ENCODE data around the gene ETV3L. TPM values are rescaled to one million over a fixed set of nuclear protein-coding genes. Genes with fewer than 3 reads are reported as not detected.

Gene ETV3L
- total RNA-seq = not detected

- Histone ChIP-seq H3K27me3 (no peaks in the 10 kb centered on the region), H3K27ac (no peak within 1 kb of the TSS), H3K9me3 (no peaks in the 10 kb centered on the region), H3K4me3 (no peak within 1 kb of the TSS), H3K36me3 (no peaks in the 10 kb centered on the region), H3K4me1 (no peaks in the 10 kb centered on the region)
- TF ChIP-seq CTCF (IDR thresholded peaks at IDR 0.05 in 4 of 5, conservative IDR thresholded peaks at IDR 0.05 in 1 of 5) = no peak
- TF ChIP-seq POLR2A (IDR thresholded peaks at IDR 0.05) = no peak
- intact Hi-C loops (cut with DNase I; ENCODE audit: low total_unique reads) = no loop called here
- ATAC-seq (no peak), DNase-seq (no peak)
- in situ Hi-C loops (cut with MboI; ENCODE audit: low sequenced_read_pairs in 4 of 4) = loop anchor here in 1 of 4 donors (5.0 kb wide), 1 partner anchor 63 kb away; no protein-coding TSS in a partner anchor
Observed at GRCh38 chr1:157099633-157100009, at the start of gene ETV3L. Gene ETV3L, minus strand, starts transcription at chr1:157099808. Its CDS starts 285 bp downstream, at chr1:157099523.

- Histone ChIP-seq H3K9me3 (no peaks in the 10 kb centered on the region), H3K4me1 (no peaks in the 10 kb centered on the region), H3K36me3 (no peaks in the 10 kb centered on the region), H3K4me3 (no peak overlapping the region), H3K27me3 (no peaks in the 10 kb centered on the region), H3K27ac (peak overlapping the region in 1 of 4 donors; percentile 29)
- intact Hi-C loops (cut with DNase I; ENCODE audit: low total_unique reads) = no loop called here
- ATAC-seq = no peak
- TF ChIP-seq CTCF (IDR thresholded peaks at IDR 0.05 in 4 of 5, conservative IDR thresholded peaks at IDR 0.05 in 1 of 5) (no peak), POLR2A (IDR thresholded peaks at IDR 0.05) (no peak)
- in situ Hi-C loops (cut with MboI; ENCODE audit: low sequenced_read_pairs in 4 of 4) = no loop called here
- DNase-seq = no peak
Observed at GRCh38 chr1:157147906-157148700, 48.5 kb upstream of the ETV3L start.

GRCh38 chr1:157147037-157147436 is 47.4 kb upstream of the ETV3L start:
- TF ChIP-seq CTCF (IDR thresholded peaks at IDR 0.05 in 4 of 5, conservative IDR thresholded peaks at IDR 0.05 in 1 of 5) (no peak), POLR2A (IDR thresholded peaks at IDR 0.05) (no peak)
- no peaks in the 10 kb centered on the region for H3K9me3 ChIP-seq
- H3K36me3 ChIP-seq = no peaks in the 10 kb centered on the region
- H3K4me3 ChIP-seq = no peak overlapping the region
- ATAC-seq (no peak), DNase-seq (no peak)
- no peak overlapping the region for H3K27ac ChIP-seq
- intact Hi-C loops (cut with DNase I; ENCODE audit: low total_unique reads) (no loop called here), in situ Hi-C loops (cut with MboI; ENCODE audit: low sequenced_read_pairs in 4 of 4) (no loop called here)
- no peaks in the 10 kb centered on the region for H3K4me1 ChIP-seq
- no peaks in the 10 kb centered on the region for H3K27me3 ChIP-seq

GRCh38 chr1:157146244-157146643 is 46.6 kb upstream of the ETV3L start:
- H3K27ac ChIP-seq = no peak overlapping the region
- no peaks in the 10 kb centered on the region for H3K27me3 ChIP-seq
- H3K36me3 ChIP-seq = no peaks in the 10 kb centered on the region
- intact Hi-C loops (cut with DNase I; ENCODE audit: low total_unique reads) = no loop called here
- H3K4me3 ChIP-seq = no peak overlapping the region
- no peak for ATAC-seq
- no peak for DNase-seq
- in situ Hi-C loops (cut with MboI; ENCODE audit: low sequenced_read_pairs in 4 of 4) = no loop called here
- H3K9me3 ChIP-seq = no peaks in the 10 kb centered on the region
- TF ChIP-seq POLR2A (IDR thresholded peaks at IDR 0.05) (no peak), CTCF (IDR thresholded peaks at IDR 0.05 in 4 of 5, conservative IDR thresholded peaks at IDR 0.05 in 1 of 5) (no peak)
- H3K4me1 ChIP-seq = no peaks in the 10 kb centered on the region

Measured in gastrocnemius medialis (tissue), 4 donors.